CD4-positive, alpha-beta memory T cell (primary cell): Measurements from ENCODE around the gene HAUS8. TPM values are rescaled to one million over a fixed set of nuclear protein-coding genes. Genes with fewer than 3 reads are reported as not detected.
"Not testable (repeated sequence)": the region's sequence is repeated elsewhere in the genome, so short reads cannot be mapped to it uniquely, and the experiment has no call there.

ENCODE experiments used
- CTCF ChIA-PET: fragments of 350-600 bp; sonication (Branson Sonifier 250); formaldehyde crosslinking; loops from one replicate; lab custom pipeline; 2021; ENCODE audit warnings: inconsistent platforms; ENCODE audit not compliant: partially characterized antibody; lab: Charles Lee
- POLR2A ChIA-PET: fragments of 350-600 bp; sonication (Branson Sonifier 250); formaldehyde crosslinking; loops from one replicate; lab custom pipeline; 2021; ENCODE audit not compliant: partially characterized antibody; lab: Charles Lee
- DNase-seq, 5 donors: peaks; one replicate each; pipeline versions ENCODE4 v3.0.0 to v3.0.0-alpha.2; 2020 to 2022; ENCODE audit warnings: mixed read lengths in 1 of 5
- H3K27ac ChIP-seq: one replicate; pipeline ENCODE4 v1.7.0; 2013; ENCODE audit warnings: low read depth, low read length
- H3K27me3 ChIP-seq: 2 replicates; pipeline ENCODE4 v1.7.0; 2013; ENCODE audit warnings: mild to moderate bottlenecking, low read length, moderate library complexity; ENCODE audit not compliant: insufficient read depth
- H3K36me3 ChIP-seq: 2 replicates; pipeline ENCODE4 v1.7.0; 2013; ENCODE audit warnings: mild to moderate bottlenecking, low read length, moderate library complexity; ENCODE audit not compliant: insufficient read depth
- H3K4me1 ChIP-seq: 2 replicates; pipeline ENCODE4 v1.7.0; 2013; ENCODE audit warnings: mild to moderate bottlenecking, low read length, moderate library complexity; ENCODE audit not compliant: insufficient read depth
- H3K4me3 ChIP-seq, 2 donors: one replicate each; pipeline ENCODE4 v1.7.0; 2013; ENCODE audit warnings: low read length in 2 of 2, mild to moderate bottlenecking in 1 of 2
- H3K9me3 ChIP-seq, 2 donors: one replicate each; pipeline ENCODE4 v1.7.0; 2013; ENCODE audit warnings: low read length in 2 of 2, control low read depth in 1 of 2; ENCODE audit not compliant: control insufficient read depth in 1 of 2
- H3K27ac Mint-ChIP-seq, 7 donors: one replicate each; pipeline ENCODE4 v1.8.0; 2020 to 2021; ENCODE audit warnings: mixed read lengths in 7 of 7, mild to moderate bottlenecking in 6 of 7, inconsistent platforms in 3 of 7, moderate library complexity in 3 of 7
- H3K27me3 Mint-ChIP-seq, 2 donors: one replicate each; pipeline ENCODE4 v1.8.0; 2020 to 2021; ENCODE audit warnings: mixed read lengths in 2 of 2
- H3K36me3 Mint-ChIP-seq, 2 donors: one replicate each; pipeline ENCODE4 v1.8.0; 2020 to 2021; ENCODE audit warnings: mixed read lengths in 2 of 2, inconsistent platforms in 1 of 2, mild to moderate bottlenecking in 1 of 2
- H3K4me1 Mint-ChIP-seq, 4 donors: one replicate each; pipeline ENCODE4 v1.8.0; 2020 to 2021; ENCODE audit warnings: mixed read lengths in 4 of 4, mild to moderate bottlenecking in 1 of 4
- H3K4me3 Mint-ChIP-seq, 8 donors: one replicate each; pipeline ENCODE4 v1.8.0; 2020 to 2021; ENCODE audit warnings: mixed read lengths in 8 of 8, mild to moderate bottlenecking in 7 of 8, moderate library complexity in 6 of 8, inconsistent platforms in 3 of 8
- H3K9me3 Mint-ChIP-seq, 8 donors: one replicate each; pipeline ENCODE4 v1.8.0; 2020 to 2021; ENCODE audit warnings: mixed read lengths in 8 of 8, mild to moderate bottlenecking in 5 of 8, inconsistent platforms in 3 of 8, moderate library complexity in 1 of 8
- intact Hi-C: fragments of 100-400 bp; cut with micrococcal nuclease; formaldehyde crosslinking; loops from one replicate; pipeline ENCODE4 v1.15.1; 2023
- polyA plus RNA-seq, 2 donors: library from polyadenylated mRNA; unstranded; fragments of 300-500 nt; fragmentation: Illumina TruSeq; gene quantifications; one replicate each; pipeline ENCODE4 v1.2.3, GENCODE V29; 2021
- total RNA-seq, 2 experiments: library from RNA; stranded (reverse); gene quantifications; one replicate each; pipeline ENCODE4 v1.2.3, GENCODE V29; 2021

Gene HAUS8
- total and polyA plus RNA-seq, 4 experiments from 2014 or later, result 5.7 to 20.9 (median 15.6) TPM

DNA sequence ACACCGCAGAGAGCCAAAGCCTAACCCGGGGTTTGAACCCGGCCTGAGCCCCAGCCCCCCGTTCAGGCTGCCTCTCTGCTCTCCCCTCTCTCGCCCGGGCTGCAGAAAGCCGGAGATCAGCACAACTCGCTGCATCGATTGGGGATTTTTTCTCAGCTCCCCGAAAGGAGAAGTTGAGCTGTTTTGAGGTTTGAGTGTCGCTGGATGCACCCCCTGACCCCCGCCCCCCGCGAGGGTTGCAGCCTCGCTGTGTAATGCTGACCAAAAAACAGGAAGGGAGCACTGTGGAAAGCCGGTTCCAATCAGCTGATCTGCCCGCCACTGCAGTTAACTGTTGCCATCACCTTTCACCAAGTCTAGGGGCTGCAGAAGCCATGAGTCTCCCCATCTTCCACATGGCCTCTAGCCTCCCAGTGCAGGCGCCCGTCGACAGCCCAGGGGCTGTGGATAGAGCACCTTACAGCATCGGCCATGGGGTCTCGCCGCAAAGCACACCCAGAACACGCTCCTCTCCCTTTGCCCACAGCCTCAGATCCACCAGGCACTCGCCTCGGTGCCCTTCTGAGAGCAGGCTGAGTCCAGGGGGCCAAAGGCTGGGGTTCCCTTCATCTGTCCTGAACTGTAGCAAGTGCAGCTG lies 34.8 kb upstream of the HAUS8 start:
- Histone ChIP-seq H3K4me1 (no peaks in the 10 kb centered on the region), H3K9me3 (no peaks in the 10 kb centered on the region), H3K27me3 (no peaks in the 10 kb centered on the region), H3K27ac (no peak overlapping the region), H3K36me3 (peaks cover 34% of the 10 kb centered on the region), H3K4me3 (no peak overlapping the region)
- H3K27me3 Mint-ChIP-seq, result no peaks in the 10 kb centered on the region
- intact Hi-C loops, result no loop called here
- peaks cover 25 to 69% of the 10 kb centered on the region in 2 donors for H3K36me3 Mint-ChIP-seq
- peaks cover 11 to 48% (median 26%) of the 10 kb centered on the region in 4 donors for H3K4me1 Mint-ChIP-seq
- ChIA-PET CTCF (no interaction called here), POLR2A (interaction anchor here (0.9 kb wide), 1 partner anchor 33 kb away, joined by 4 read pairs; no protein-coding TSS in a partner anchor)
- H3K27ac Mint-ChIP-seq, result peak overlapping the region in 5 of 7 donors; percentile 12 to 84 (median 53)
- H3K4me3 Mint-ChIP-seq, result peak overlapping the region in 1 of 8 donors; percentile 41
- no peak for DNase-seq
- H3K9me3 Mint-ChIP-seq, result no peaks in the 10 kb centered on the region

DNA sequence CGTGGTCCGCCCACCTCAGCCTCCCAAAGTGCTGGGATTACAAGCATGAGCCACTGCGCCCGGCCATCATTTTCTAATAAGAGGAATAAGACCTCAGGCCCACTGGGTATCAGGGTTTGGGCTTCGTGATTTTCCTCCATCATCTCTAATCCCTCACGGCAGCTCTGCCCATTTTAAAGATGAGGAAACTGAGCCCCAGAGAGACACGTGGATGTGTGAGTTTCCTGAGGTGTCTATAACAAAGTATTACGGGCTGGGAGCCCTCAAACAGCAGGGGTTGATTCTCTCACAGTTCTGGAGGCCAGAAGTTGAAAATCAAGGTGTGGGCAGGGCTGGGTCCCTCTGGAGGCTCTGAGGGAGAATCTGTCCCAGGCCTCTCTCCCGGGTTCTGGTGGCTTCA lies 34.0 kb upstream of the HAUS8 start:
- Histone ChIP-seq H3K4me1 (peaks cover 5% of the 10 kb centered on the region), H3K27ac (no peak overlapping the region), H3K9me3 (no peaks in the 10 kb centered on the region), H3K36me3 (peaks cover 34% of the 10 kb centered on the region), H3K27me3 (no peaks in the 10 kb centered on the region), H3K4me3 (no peak overlapping the region)
- Mint-ChIP-seq H3K9me3 (no peaks in the 10 kb centered on the region), H3K4me1 (peaks cover 13 to 49% (median 27%) of the 10 kb centered on the region in 4 donors), H3K27me3 (no peaks in the 10 kb centered on the region), H3K36me3 (peaks cover 23 to 69% of the 10 kb centered on the region in 2 donors), H3K27ac (peak overlapping the region in 4 of 7 donors; percentile 42 to 84 (median 62)), H3K4me3 (peak overlapping the region in 1 of 8 donors; percentile 41)
- no peak for DNase-seq
- ChIA-PET POLR2A (no interaction called here), CTCF (no interaction called here)
- intact Hi-C loops, result no loop called here

DNA sequence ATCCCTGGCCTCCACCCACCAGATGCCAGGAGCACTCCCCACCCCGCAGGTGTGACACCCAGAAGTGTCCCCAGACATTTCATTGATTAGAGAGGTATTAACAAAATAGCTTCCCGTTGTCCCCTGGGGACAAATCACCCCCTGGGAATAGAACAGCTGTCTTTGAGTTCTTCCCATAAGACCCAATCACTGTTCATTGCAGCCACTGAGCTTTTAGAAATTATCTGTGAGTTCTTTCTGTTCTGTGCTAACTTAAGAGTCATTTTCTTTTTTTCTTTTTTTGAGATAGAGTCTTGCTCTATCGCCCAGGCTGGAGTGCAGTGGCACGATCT lies 33.2 kb upstream of the HAUS8 start:
- Histone ChIP-seq H3K4me1 (peaks cover 5% of the 10 kb centered on the region), H3K27ac (no peak overlapping the region), H3K9me3 (no peaks in the 10 kb centered on the region), H3K36me3 (peaks cover 37% of the 10 kb centered on the region), H3K27me3 (no peaks in the 10 kb centered on the region), H3K4me3 (no peak overlapping the region)
- Mint-ChIP-seq H3K36me3 (peaks cover 21 to 71% of the 10 kb centered on the region in 2 donors), H3K27ac (peak overlapping the region in 4 of 7 donors; percentile 12 to 50 (median 24)), H3K4me3 (no peak overlapping the region), H3K4me1 (peaks cover 13 to 45% (median 29%) of the 10 kb centered on the region in 4 donors), H3K9me3 (no peaks in the 10 kb centered on the region), H3K27me3 (no peaks in the 10 kb centered on the region)
- ChIA-PET CTCF (no interaction called here), POLR2A (interaction anchor here (0.8 to 1.0 kb wide), 2 partner anchors 11 to 17 kb away, joined by 3 to 4 read pairs; no protein-coding TSS in a partner anchor)
- intact Hi-C loops, result no loop called here
- DNase-seq, result no peak

DNA sequence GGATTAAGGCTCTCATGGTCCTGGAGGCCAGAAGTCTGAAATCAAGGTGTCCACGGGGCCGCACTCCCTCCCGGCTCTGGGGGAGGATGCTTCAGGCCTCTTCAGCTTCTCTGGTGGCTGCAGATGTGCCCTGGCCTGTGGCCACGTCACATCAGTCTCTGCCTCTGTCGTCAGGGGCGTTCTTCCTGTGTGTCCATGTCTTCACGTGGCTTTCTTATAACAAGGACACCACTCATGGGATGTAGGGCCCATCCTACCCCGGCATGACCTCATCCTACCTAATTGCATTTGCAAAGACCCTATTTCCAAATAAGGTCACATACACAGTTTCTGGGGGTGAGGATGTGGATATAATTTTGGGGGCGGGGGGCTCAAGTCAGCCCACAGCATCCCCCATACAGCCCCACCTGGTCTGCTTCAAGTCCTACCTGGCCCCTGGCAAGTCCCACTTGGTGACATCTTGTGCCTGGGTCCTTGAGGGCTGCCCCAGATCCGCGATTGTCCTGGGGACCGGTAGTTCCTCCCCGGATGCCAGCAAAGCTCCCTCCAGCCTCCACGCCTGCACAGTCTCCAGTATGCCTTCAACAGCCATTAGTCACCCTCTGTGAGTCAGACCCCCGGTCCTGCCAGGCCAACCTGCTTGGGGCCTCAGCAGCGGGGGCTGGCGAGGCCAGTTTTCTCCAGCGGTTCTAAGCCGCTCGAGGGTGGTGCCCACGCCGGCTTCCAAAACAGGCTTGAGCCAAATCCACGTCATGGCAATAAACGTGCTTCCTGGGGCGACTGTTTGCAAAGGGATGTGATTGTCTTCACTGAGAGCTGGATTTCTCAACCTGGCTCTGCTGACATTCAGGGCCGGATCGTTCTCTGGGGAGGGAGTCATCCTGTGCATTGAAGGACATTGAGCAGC lies 32.5 kb upstream of the HAUS8 start:
- Histone ChIP-seq H3K4me3 (no peak overlapping the region), H3K9me3 (peaks cover 0 to 5% of the 10 kb centered on the region in 2 donors), H3K36me3 (peaks cover 43% of the 10 kb centered on the region), H3K27me3 (no peaks in the 10 kb centered on the region), H3K27ac (no peak overlapping the region), H3K4me1 (peaks cover 5% of the 10 kb centered on the region)
- Mint-ChIP-seq H3K9me3 (peaks cover 0 to 4% (median 0%) of the 10 kb centered on the region in 8 donors), H3K4me3 (no peak overlapping the region), H3K27ac (peak overlapping the region in 5 of 7 donors; percentile 7 to 61 (median 47)), H3K27me3 (no peaks in the 10 kb centered on the region), H3K36me3 (peaks cover 23 to 72% of the 10 kb centered on the region in 2 donors), H3K4me1 (peaks cover 13 to 44% (median 29%) of the 10 kb centered on the region in 4 donors)
- DNase-seq, result no peak
- ChIA-PET CTCF (no interaction called here), POLR2A (interaction anchor here (0.8 to 1.0 kb wide), 2 partner anchors 12 to 18 kb away, joined by 3 to 4 read pairs; no protein-coding TSS in a partner anchor)
- intact Hi-C loops, result no loop called here

DNA sequence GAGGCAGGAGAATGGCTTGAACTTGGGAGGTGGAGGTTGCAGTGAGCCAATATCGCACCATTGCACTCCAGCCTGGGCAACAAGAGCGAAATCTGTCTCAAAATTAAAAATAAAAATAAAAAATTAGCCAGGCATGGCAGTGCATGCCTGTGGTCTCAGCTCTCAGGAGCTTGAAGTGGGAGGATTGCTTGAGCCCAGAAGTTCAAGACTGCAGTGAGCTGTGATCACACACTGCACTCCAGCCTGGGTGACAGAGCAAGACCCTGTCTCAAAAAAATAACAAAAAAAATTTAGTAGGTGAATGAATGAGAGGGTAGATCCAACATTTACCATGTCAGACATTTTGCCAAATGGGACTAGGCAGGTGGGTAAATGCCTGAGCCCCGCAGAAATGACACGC lies 31.7 kb upstream of the HAUS8 start:
- H3K4me3 ChIP-seq, DNase-seq, H3K9me3 ChIP-seq, H3K27ac Mint-ChIP-seq, H3K27me3 ChIP-seq, H3K27me3 Mint-ChIP-seq, H3K4me3 Mint-ChIP-seq, H3K27ac ChIP-seq, POLR2A ChIA-PET, H3K9me3 Mint-ChIP-seq, intact Hi-C loops, H3K4me1 ChIP-seq: not testable (repeated sequence)
- H3K36me3 ChIP-seq, result peaks cover 44% of the 10 kb centered on the region
- peaks cover 12 to 43% (median 29%) of the 10 kb centered on the region in 4 donors for H3K4me1 Mint-ChIP-seq
- peaks cover 28 to 74% of the 10 kb centered on the region in 2 donors for H3K36me3 Mint-ChIP-seq
- CTCF ChIA-PET, result interaction anchor here (0.6 kb wide), 1 partner anchor 10 kb away, joined by 3 read pairs; no protein-coding TSS in a partner anchor

DNA sequence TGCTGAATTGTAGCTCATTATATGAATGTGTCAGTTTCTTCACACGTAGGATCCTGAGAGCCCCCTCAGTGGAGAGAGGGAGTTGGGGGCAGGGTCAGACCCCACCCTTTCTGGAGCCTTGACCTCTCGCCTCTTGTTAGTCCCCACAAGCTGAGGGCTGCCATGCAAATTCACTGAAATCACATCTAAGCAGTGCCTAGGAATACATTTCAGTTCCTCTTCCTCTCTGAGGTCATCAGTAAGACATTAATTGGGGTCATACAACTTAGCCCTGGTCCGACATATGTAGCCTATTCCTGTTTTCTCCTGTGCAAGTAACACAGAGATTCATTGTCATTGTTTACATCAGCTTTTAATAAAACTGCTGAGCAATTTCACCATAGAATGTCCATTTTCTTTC lies 30.3 kb upstream of the HAUS8 start:
- CTCF ChIA-PET, result no interaction called here
- H3K27me3 ChIP-seq, result no peaks in the 10 kb centered on the region
- H3K4me1 ChIP-seq, result peaks cover 5% of the 10 kb centered on the region
- intact Hi-C loops, result no loop called here
- Mint-ChIP-seq H3K9me3 (peaks cover 0 to 4% (median 0%) of the 10 kb centered on the region in 8 donors), H3K4me3 (no peak overlapping the region), H3K27me3 (no peaks in the 10 kb centered on the region), H3K36me3 (peaks cover 30 to 67% of the 10 kb centered on the region in 2 donors), H3K4me1 (peaks cover 9 to 44% (median 28%) of the 10 kb centered on the region in 4 donors), H3K27ac (peak overlapping the region in 2 of 7 donors; percentile 23 to 78)
- no peak for DNase-seq
- H3K9me3 ChIP-seq, result peaks cover 0 to 5% of the 10 kb centered on the region in 2 donors
- POLR2A ChIA-PET, result interaction anchor here (0.6 to 1.3 kb wide), 2 partner anchors 20 to 59 kb away, joined by 3 to 4 read pairs; no protein-coding TSS in a partner anchor
- no peak overlapping the region for H3K4me3 ChIP-seq
- peaks cover 47% of the 10 kb centered on the region for H3K36me3 ChIP-seq
- H3K27ac ChIP-seq, result no peak overlapping the region

DNA sequence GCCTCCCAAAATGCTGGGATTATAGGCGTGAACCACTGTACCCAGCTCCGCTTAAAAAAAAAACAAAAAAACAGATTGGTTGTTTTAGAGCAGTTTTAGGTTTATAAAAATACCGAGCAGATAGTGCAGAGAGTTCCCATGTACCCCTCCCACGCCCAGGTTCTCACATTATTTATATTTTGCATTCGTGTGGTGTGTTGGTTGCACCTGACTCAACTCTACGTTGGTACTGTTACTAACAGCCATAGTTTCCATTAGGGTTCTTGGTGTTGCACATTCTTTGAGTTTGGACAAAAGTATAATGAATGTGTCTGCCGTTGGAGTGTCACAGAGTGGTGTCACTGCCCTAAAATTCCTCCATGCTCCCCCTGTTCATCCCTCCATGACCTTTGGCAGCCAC lies 29.4 kb upstream of the HAUS8 start:
- peaks cover 0 to 4% (median 0%) of the 10 kb centered on the region in 8 donors for H3K9me3 Mint-ChIP-seq
- no peaks in the 10 kb centered on the region for H3K27me3 ChIP-seq
- H3K27ac Mint-ChIP-seq, result peak overlapping the region in 3 of 7 donors; percentile 54 to 78 (median 72)
- H3K4me1 Mint-ChIP-seq, result peaks cover 8 to 40% (median 27%) of the 10 kb centered on the region in 4 donors
- no peak overlapping the region for H3K4me3 ChIP-seq
- DNase-seq, result no peak
- ChIA-PET POLR2A (no interaction called here), CTCF (no interaction called here)
- peaks cover 29 to 64% of the 10 kb centered on the region in 2 donors for H3K36me3 Mint-ChIP-seq
- no peaks in the 10 kb centered on the region for H3K27me3 Mint-ChIP-seq
- peaks cover 0 to 5% of the 10 kb centered on the region in 2 donors for H3K9me3 ChIP-seq
- no peak overlapping the region for H3K27ac ChIP-seq
- intact Hi-C loops, result no loop called here
- no peak overlapping the region for H3K4me3 Mint-ChIP-seq
- H3K4me1 ChIP-seq, result peaks cover 5% of the 10 kb centered on the region
- H3K36me3 ChIP-seq, result peaks cover 47% of the 10 kb centered on the region
